WTC11 (cell line): Measurements from ENCODE around the gene NSUN4. TPM values are rescaled to one million over a fixed set of nuclear protein-coding genes. Genes with fewer than 3 reads are reported as not detected.

ENCODE experiments used
- ATAC-seq: fragments of 200-7000 bp; cut with Tn5 transposase; 2 replicates; pipeline ENCODE4 v1.10.0; 2021; ENCODE audit warnings: mild to moderate bottlenecking, moderate library complexity
- CTCF ChIA-PET: fragments of 300-600 bp; sonication (Branson Sonifier 250); formaldehyde crosslinking; loops from one replicate; lab custom pipeline; 2021; ENCODE audit warnings: antibody characterized with exemption; lab: Charles Lee
- POLR2A ChIA-PET: fragments of 350-600 bp; sonication (Branson Sonifier 250); formaldehyde crosslinking; loops from one replicate; lab custom pipeline; 2021; ENCODE audit warnings: antibody characterized with exemption; lab: Charles Lee
- DNase-seq: peaks from one replicate; pipeline ENCODE4 v3.0.0; 2021; ENCODE audit warnings: low spot score
- H3K27ac Mint-ChIP-seq: 2 replicates; pipeline ENCODE4 v1.8.0; 2021; ENCODE audit warnings: mixed read lengths
- H3K27me3 Mint-ChIP-seq: 2 replicates; pipeline ENCODE4 v1.8.0; 2021; ENCODE audit warnings: low read depth, mild to moderate bottlenecking, moderate library complexity, mixed read lengths
- H3K36me3 Mint-ChIP-seq: 2 replicates; pipeline ENCODE4 v1.8.0; 2021; ENCODE audit warnings: mixed read lengths
- H3K4me1 Mint-ChIP-seq: 2 replicates; pipeline ENCODE4 v1.8.0; 2022; ENCODE audit warnings: mixed read lengths
- H3K4me3 Mint-ChIP-seq: 2 replicates; pipeline ENCODE4 v1.8.0; 2021; ENCODE audit warnings: mild to moderate bottlenecking, moderate library complexity, mixed read lengths
- H3K9me3 Mint-ChIP-seq: 2 replicates; pipeline ENCODE4 v1.8.0; 2021; ENCODE audit warnings: mixed read lengths
- ARID4B ChIP-seq: sonication (generic); formaldehyde crosslinking; IDR thresholded peaks from 2 replicates; pipeline ENCODE4 v1.8.0; 2023; ENCODE audit warnings: missing genetic modification reagents, mild to moderate bottlenecking, borderline replicate concordance
- NFE2L1 ChIP-seq: sonication (generic); formaldehyde crosslinking; IDR thresholded peaks from 2 replicates; pipeline ENCODE4 v1.8.1; 2023; ENCODE audit warnings: missing genetic modification reagents
- NFYB ChIP-seq: sonication (generic); formaldehyde crosslinking; conservative IDR thresholded peaks from 2 replicates; pipeline ENCODE4 v1.8.0; 2022; ENCODE audit warnings: low read depth, missing genetic modification reagents
- RELA ChIP-seq: sonication (generic); formaldehyde crosslinking; IDR thresholded peaks from 2 replicates; pipeline ENCODE4 v1.8.1; 2022; ENCODE audit warnings: missing genetic modification reagents, mild to moderate bottlenecking, borderline replicate concordance
- TEAD1 ChIP-seq: sonication (generic); formaldehyde crosslinking; IDR thresholded peaks from 2 replicates; pipeline ENCODE4 v1.8.0; 2022; ENCODE audit warnings: mild to moderate bottlenecking, missing genetic modification reagents
- ZBTB21 ChIP-seq: sonication (generic); formaldehyde crosslinking; IDR thresholded peaks from 2 replicates; pipeline ENCODE4 v1.8.1; 2023; ENCODE audit warnings: mild to moderate bottlenecking, missing genetic modification reagents, borderline replicate concordance
- ZNF423 ChIP-seq: fragments of 250-450 bp; sonication (Bioruptor Pico); IDR thresholded peaks from 2 replicates; pipeline ENCODE4 v2.1.2; 2022; ENCODE audit warnings: mild to moderate bottlenecking, moderate library complexity
- total RNA-seq: library from RNA; stranded (reverse); gene quantifications from 3 replicates; pipeline ENCODE4 v1.2.3, GENCODE V29; 2021
- TF ChIP-seq, protein P1 (sequence below): sonication (generic); formaldehyde crosslinking; IDR thresholded peaks from 2 replicates; pipeline ENCODE4 v1.8.0; 2023; ENCODE audit warnings: mild to moderate bottlenecking, missing genetic modification reagents
- TF ChIP-seq, protein P2 (sequence below): sonication (generic); formaldehyde crosslinking; IDR thresholded peaks from 2 replicates; pipeline ENCODE4 v1.8.1; 2022; ENCODE audit warnings: mild to moderate bottlenecking, missing genetic modification reagents, moderate library complexity, borderline replicate concordance
- TF ChIP-seq, protein P3 (sequence below): sonication (generic); formaldehyde crosslinking; IDR thresholded peaks from 2 replicates; pipeline ENCODE4 v1.8.1; 2023; ENCODE audit warnings: mild to moderate bottlenecking, missing genetic modification reagents, moderate library complexity
- TF ChIP-seq, protein P4 (sequence below): sonication (generic); formaldehyde crosslinking; IDR thresholded peaks from 2 replicates; pipeline ENCODE4 v1.8.1; 2023; ENCODE audit warnings: mild to moderate bottlenecking, missing genetic modification reagents, moderate library complexity
- TF ChIP-seq, protein P5 (sequence below): fragments of 250-450 bp; sonication (Bioruptor Pico); IDR thresholded peaks from 2 replicates; pipeline ENCODE4 v1.9.0; 2021; ENCODE audit warnings: mild to moderate bottlenecking
- TF ChIP-seq, protein P6 (sequence below): sonication (generic); formaldehyde crosslinking; IDR thresholded peaks from 2 replicates; pipeline ENCODE4 v1.8.1; 2023; ENCODE audit warnings: mild to moderate bottlenecking, moderate library complexity, missing genetic modification reagents

Gene NSUN4
- total RNA-seq, 1 experiment from 2014 or later = 22.6 TPM

GRCh38 chr1:46396441-46397398 lies 56.1 kb downstream of the NSUN4 start (continued):
- TF ChIP-seq NFE2L1 (CRISPR knock-in tag) = no peak
- TF ChIP-seq ARID4B (CRISPR knock-in tag) = no peak
- no peak for TF ChIP-seq ZNF423 (CRISPR knock-in tag)
- TF ChIP-seq NFYB (CRISPR knock-in tag) = no peak
- TF ChIP-seq, protein P1, sequence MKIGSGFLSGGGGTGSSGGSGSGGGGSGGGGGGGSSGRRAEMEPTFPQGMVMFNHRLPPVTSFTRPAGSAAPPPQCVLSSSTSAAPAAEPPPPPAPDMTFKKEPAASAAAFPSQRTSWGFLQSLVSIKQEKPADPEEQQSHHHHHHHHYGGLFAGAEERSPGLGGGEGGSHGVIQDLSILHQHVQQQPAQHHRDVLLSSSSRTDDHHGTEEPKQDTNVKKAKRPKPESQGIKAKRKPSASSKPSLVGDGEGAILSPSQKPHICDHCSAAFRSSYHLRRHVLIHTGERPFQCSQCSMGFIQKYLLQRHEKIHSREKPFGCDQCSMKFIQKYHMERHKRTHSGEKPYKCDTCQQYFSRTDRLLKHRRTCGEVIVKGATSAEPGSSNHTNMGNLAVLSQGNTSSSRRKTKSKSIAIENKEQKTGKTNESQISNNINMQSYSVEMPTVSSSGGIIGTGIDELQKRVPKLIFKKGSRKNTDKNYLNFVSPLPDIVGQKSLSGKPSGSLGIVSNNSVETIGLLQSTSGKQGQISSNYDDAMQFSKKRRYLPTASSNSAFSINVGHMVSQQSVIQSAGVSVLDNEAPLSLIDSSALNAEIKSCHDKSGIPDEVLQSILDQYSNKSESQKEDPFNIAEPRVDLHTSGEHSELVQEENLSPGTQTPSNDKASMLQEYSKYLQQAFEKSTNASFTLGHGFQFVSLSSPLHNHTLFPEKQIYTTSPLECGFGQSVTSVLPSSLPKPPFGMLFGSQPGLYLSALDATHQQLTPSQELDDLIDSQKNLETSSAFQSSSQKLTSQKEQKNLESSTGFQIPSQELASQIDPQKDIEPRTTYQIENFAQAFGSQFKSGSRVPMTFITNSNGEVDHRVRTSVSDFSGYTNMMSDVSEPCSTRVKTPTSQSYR (CRISPR knock-in tag) = no peak
- TF ChIP-seq, protein P2, sequence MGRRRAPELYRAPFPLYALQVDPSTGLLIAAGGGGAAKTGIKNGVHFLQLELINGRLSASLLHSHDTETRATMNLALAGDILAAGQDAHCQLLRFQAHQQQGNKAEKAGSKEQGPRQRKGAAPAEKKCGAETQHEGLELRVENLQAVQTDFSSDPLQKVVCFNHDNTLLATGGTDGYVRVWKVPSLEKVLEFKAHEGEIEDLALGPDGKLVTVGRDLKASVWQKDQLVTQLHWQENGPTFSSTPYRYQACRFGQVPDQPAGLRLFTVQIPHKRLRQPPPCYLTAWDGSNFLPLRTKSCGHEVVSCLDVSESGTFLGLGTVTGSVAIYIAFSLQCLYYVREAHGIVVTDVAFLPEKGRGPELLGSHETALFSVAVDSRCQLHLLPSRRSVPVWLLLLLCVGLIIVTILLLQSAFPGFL (CRISPR knock-in tag) = no peak
- TF ChIP-seq TEAD1 (CRISPR knock-in tag) = no peak
- TF ChIP-seq, protein P3, sequence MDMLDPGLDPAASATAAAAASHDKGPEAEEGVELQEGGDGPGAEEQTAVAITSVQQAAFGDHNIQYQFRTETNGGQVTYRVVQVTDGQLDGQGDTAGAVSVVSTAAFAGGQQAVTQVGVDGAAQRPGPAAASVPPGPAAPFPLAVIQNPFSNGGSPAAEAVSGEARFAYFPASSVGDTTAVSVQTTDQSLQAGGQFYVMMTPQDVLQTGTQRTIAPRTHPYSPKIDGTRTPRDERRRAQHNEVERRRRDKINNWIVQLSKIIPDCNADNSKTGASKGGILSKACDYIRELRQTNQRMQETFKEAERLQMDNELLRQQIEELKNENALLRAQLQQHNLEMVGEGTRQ (CRISPR knock-in tag) = no peak
- TF ChIP-seq, protein P4, sequence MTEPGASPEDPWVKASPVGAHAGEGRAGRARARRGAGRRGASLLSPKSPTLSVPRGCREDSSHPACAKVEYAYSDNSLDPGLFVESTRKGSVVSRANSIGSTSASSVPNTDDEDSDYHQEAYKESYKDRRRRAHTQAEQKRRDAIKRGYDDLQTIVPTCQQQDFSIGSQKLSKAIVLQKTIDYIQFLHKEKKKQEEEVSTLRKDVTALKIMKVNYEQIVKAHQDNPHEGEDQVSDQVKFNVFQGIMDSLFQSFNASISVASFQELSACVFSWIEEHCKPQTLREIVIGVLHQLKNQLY (CRISPR knock-in tag) = no peak

- ChIA-PET CTCF (interaction anchor here (0.7 to 3.1 kb wide), 3 partner anchors 14 to 48 kb away, joined by 3 to 14 read pairs (median 5); no protein-coding TSS in a partner anchor), POLR2A (no interaction called here)
- Mint-ChIP-seq H3K36me3 (no peaks in the 10 kb centered on the region), H3K4me3 (no peak overlapping the region), H3K27me3 (peaks cover 14% of the 10 kb centered on the region), H3K4me1 (peaks cover 45% of the 10 kb centered on the region), H3K27ac (no peak overlapping the region), H3K9me3 (no peaks in the 10 kb centered on the region)
- DNase-seq (no peak), ATAC-seq (no peak)
- TF ChIP-seq RELA (CRISPR knock-in tag) = no peak
Observed at GRCh38 chr1:46399307-46399706, 58.7 kb downstream of the NSUN4 start.

DNA sequence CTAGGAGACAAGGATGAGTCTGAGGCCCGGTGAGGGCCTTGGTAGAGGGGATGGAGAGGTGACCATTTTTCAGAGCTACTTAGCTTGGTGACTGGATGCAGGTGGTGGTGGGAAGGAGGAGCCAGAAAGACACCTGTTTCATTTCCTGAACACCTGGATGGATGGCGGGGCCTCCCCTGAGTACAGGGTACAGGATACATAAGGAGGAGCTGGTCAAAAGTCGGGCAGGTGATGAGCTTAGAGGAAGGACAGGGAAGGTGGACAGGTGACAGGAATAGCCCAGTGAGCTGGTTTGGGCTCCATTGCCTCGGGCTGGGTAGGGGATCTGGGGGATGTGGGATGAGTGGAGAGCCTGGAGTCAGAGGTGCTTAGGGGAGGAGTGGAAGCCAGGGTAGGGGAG lies 59.8 kb downstream of the NSUN4 start:
- ATAC-seq (no peak), DNase-seq (no peak)
- Mint-ChIP-seq H3K36me3 (no peaks in the 10 kb centered on the region), H3K27me3 (peaks cover 3% of the 10 kb centered on the region), H3K27ac (no peak overlapping the region; the same call in 1 of the 2 replicates), H3K9me3 (no peaks in the 10 kb centered on the region), H3K4me3 (no peak overlapping the region), H3K4me1 (peaks cover 36% of the 10 kb centered on the region)
- ChIA-PET POLR2A (interaction anchor here (0.6 kb wide), 1 partner anchor 15 kb away, joined by 5 read pairs; no protein-coding TSS in a partner anchor), CTCF (interaction anchor here (0.6 to 3.1 kb wide), 5 partner anchors 11 to 60 kb away, joined by 3 to 14 read pairs (median 5); partner anchors contain the start of gene NSUN4)
- TF ChIP-seq, protein P5, sequence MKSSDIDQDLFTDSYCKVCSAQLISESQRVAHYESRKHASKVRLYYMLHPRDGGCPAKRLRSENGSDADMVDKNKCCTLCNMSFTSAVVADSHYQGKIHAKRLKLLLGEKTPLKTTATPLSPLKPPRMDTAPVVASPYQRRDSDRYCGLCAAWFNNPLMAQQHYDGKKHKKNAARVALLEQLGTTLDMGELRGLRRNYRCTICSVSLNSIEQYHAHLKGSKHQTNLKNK (CRISPR knock-in tag) = no peak
- TF ChIP-seq ZBTB21 (no peak), TEAD1 (CRISPR knock-in tag) (no peak)
- TF ChIP-seq, protein P6, sequence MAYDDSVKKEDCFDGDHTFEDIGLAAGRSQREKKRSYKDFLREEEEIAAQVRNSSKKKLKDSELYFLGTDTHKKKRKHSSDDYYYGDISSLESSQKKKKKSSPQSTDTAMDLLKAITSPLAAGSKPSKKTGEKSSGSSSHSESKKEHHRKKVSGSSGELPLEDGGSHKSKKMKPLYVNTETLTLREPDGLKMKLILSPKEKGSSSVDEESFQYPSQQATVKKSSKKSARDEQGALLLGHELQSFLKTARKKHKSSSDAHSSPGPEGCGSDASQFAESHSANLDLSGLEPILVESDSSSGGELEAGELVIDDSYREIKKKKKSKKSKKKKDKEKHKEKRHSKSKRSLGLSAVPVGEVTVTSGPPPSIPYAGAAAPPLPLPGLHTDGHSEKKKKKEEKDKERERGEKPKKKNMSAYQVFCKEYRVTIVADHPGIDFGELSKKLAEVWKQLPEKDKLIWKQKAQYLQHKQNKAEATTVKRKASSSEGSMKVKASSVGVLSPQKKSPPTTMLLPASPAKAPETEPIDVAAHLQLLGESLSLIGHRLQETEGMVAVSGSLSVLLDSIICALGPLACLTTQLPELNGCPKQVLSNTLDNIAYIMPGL (CRISPR knock-in tag) = no peak
